Neural progenitor cell (in vitro differentiated cells): ENCODE data around the gene WDR74. TPM values are rescaled to one million over a fixed set of nuclear protein-coding genes. Genes with fewer than 3 reads are reported as not detected.

Experiments
- DNase-seq: peaks from one replicate; pipeline ENCODE4 v3.0.0-alpha.2; 2016; ENCODE audit warnings: low spot score
- H2AFZ ChIP-seq: fragments of 200-600 bp; sonication (generic); replicated peaks from 2 replicates; pipeline ENCODE4 v1.6.1; 2016; ENCODE audit warnings: antibody characterized with exemption
- H3F3A ChIP-seq: fragments of 200-600 bp; sonication (generic); 2 replicates; pipeline ENCODE4 v1.6.1; 2016; ENCODE audit warnings: antibody characterized with exemption, low read depth
- H3K27ac ChIP-seq: fragments of 200-600 bp; sonication (generic); 2 replicates; pipeline ENCODE4 v1.5.1; 2016; ENCODE audit warnings: mild to moderate bottlenecking
- H3K27me3 ChIP-seq: fragments of 200-600 bp; sonication (generic); 2 replicates; pipeline ENCODE4 v1.6.1; 2016; ENCODE audit warnings: mild to moderate bottlenecking, moderate library complexity
- H3K36me3 ChIP-seq: fragments of 200-600 bp; sonication (generic); 2 replicates; pipeline ENCODE4 v1.5.1; 2016
- H3K4me1 ChIP-seq: fragments of 200-600 bp; sonication (generic); 2 replicates; pipeline ENCODE4 v1.6.1; 2016; ENCODE audit warnings: mixed run types
- H3K4me2 ChIP-seq: fragments of 200-600 bp; sonication (generic); 2 replicates; pipeline ENCODE4 v1.6.1; 2016
- H3K4me3 ChIP-seq: fragments of 200-600 bp; sonication (generic); 2 replicates; pipeline ENCODE4 v1.5.1; 2016
- H3K79me2 ChIP-seq: fragments of 200-600 bp; sonication (generic); 2 replicates; pipeline ENCODE4 v1.6.1; 2016; ENCODE audit warnings: low read depth
- H3K9ac ChIP-seq: fragments of 200-600 bp; sonication (generic); 2 replicates; pipeline ENCODE4 v1.6.1; 2016
- H3K9me3 ChIP-seq: fragments of 200-600 bp; sonication (generic); 2 replicates; pipeline ENCODE4 v1.5.1; 2016; ENCODE audit warnings: low read depth
- H4K20me1 ChIP-seq: fragments of 200-600 bp; sonication (generic); 2 replicates; pipeline ENCODE4 v1.6.1; 2016; ENCODE audit warnings: low read depth
- H3K27ac Mint-ChIP-seq: 3 replicates; pipeline ENCODE4 v1.8.0; 2021; ENCODE audit warnings: mixed read lengths
- H3K27me3 Mint-ChIP-seq: 2 replicates; pipeline ENCODE4 v1.8.0; 2022; ENCODE audit warnings: low read depth, mild to moderate bottlenecking, inconsistent platforms, moderate library complexity, mixed read lengths; ENCODE audit not compliant: insufficient read depth
- H3K36me3 Mint-ChIP-seq: 3 replicates; pipeline ENCODE4 v1.8.0; 2021; ENCODE audit warnings: mixed read lengths
- H3K4me1 Mint-ChIP-seq: 3 replicates; pipeline ENCODE4 v1.8.0; 2021; ENCODE audit warnings: mixed read lengths
- H3K4me3 Mint-ChIP-seq: 3 replicates; pipeline ENCODE4 v1.8.0; 2021; ENCODE audit warnings: mild to moderate bottlenecking, moderate library complexity, mixed read lengths
- H3K9me3 Mint-ChIP-seq: 3 replicates; pipeline ENCODE4 v1.8.0; 2020; ENCODE audit warnings: mixed read lengths
- CTCF ChIP-seq: fragments of 200-600 bp; sonication (generic); IDR thresholded peaks from 2 replicates; pipeline ENCODE4 v1.5.1; 2017; ENCODE audit warnings: antibody characterized with exemption, mild to moderate bottlenecking
- EZH2 ChIP-seq: fragments of 200-600 bp; sonication (generic); IDR thresholded peaks from 2 replicates; pipeline ENCODE4 v1.6.1; 2017; ENCODE audit warnings: antibody characterized with exemption, mild to moderate bottlenecking, moderate library complexity
- EZH2phosphoT487 ChIP-seq: fragments of 200-600 bp; sonication (generic); IDR thresholded peaks from 2 replicates; pipeline ENCODE4 v1.6.1; 2017; ENCODE audit warnings: antibody characterized with exemption
- total RNA-seq: library from RNA; depleted of rRNA; stranded (reverse); fragments of >200 nt; gene quantifications from 2 replicates; pipeline ENCODE4 v1.2.3, GENCODE V29; 2015; ENCODE audit warnings: low replicate concordance

The WDR74 gene
- total RNA-seq, 1 donor from 2014 or later: 40.0 TPM

GRCh38 chr11:62858201-62858600 is 18.8 kb upstream of the WDR74 start:
- TF ChIP-seq EZH2: no peak
- TF ChIP-seq EZH2phosphoT487: no peak
- TF ChIP-seq CTCF: no peak
- Mint-ChIP-seq H3K4me3 (peak overlapping the region; percentile 99), H3K27me3 (peaks cover 6% of the 10 kb centered on the region), H3K4me1 (peaks cover 64% of the 10 kb centered on the region), H3K36me3 (peaks cover 34% of the 10 kb centered on the region), H3K27ac (peak overlapping the region; percentile 64), H3K9me3 (no peaks in the 10 kb centered on the region)
- DNase-seq: no peak
- Histone ChIP-seq H3F3A (peaks cover 64% of the 10 kb centered on the region), H3K9ac (no peak overlapping the region), H3K4me3 (peak overlapping the region; percentile 87), H3K36me3 (peaks cover 19% of the 10 kb centered on the region), H3K27ac (no peak overlapping the region), H3K79me2 (peaks cover 100% of the 10 kb centered on the region), H2AFZ (no peak overlapping the region), H3K4me1 (peaks cover 23% of the 10 kb centered on the region), H3K4me2 (peak overlapping the region; percentile 91), H3K27me3 (no peaks in the 10 kb centered on the region), H4K20me1 (peaks cover 58% of the 10 kb centered on the region), H3K9me3 (no peaks in the 10 kb centered on the region)

- Histone ChIP-seq H3K4me1 (peaks cover 30% of the 10 kb centered on the region), H3K27ac (no peak overlapping the region), H3K4me3 (peak overlapping the region; percentile 87), H3K9ac (no peak overlapping the region), H3K27me3 (no peaks in the 10 kb centered on the region), H3K4me2 (peak overlapping the region; percentile 91), H3K36me3 (peaks cover 25% of the 10 kb centered on the region), H3F3A (peaks cover 71% of the 10 kb centered on the region), H4K20me1 (peaks cover 59% of the 10 kb centered on the region), H3K9me3 (no peaks in the 10 kb centered on the region), H2AFZ (no peak overlapping the region), H3K79me2 (peaks cover 100% of the 10 kb centered on the region)
- H3K9me3 Mint-ChIP-seq: no peaks in the 10 kb centered on the region
- peak overlapping the region; percentile 64 for H3K27ac Mint-ChIP-seq
- H3K36me3 Mint-ChIP-seq: peaks cover 38% of the 10 kb centered on the region
- peaks cover 6% of the 10 kb centered on the region for H3K27me3 Mint-ChIP-seq
- no peak for DNase-seq
- TF ChIP-seq CTCF (no peak), EZH2 (no peak), EZH2phosphoT487 (no peak)
- peaks cover 67% of the 10 kb centered on the region for H3K4me1 Mint-ChIP-seq
- H3K4me3 Mint-ChIP-seq: peak overlapping the region; percentile 99
These were observed 18.2 kb upstream of the WDR74 start for GRCh38 chr11:62857541-62857982.

GRCh38 chr11:62856333-62856895 is 17.0 kb upstream of the WDR74 start:
- H3K79me2 ChIP-seq: peaks cover 96% of the 10 kb centered on the region
- H3K4me1 Mint-ChIP-seq: peaks cover 67% of the 10 kb centered on the region
- H3K27me3 Mint-ChIP-seq: peaks cover 9% of the 10 kb centered on the region

More at GRCh38 chr11:62856333-62856895, 17.0 kb upstream of the WDR74 start:
- Mint-ChIP-seq H3K4me3 (peak overlapping the region; percentile 99), H3K27ac (peak overlapping the region; percentile 98), H3K36me3 (peaks cover 43% of the 10 kb centered on the region), H3K9me3 (no peaks in the 10 kb centered on the region)
- H3K4me3 ChIP-seq: peak overlapping the region; percentile 87
- no peaks in the 10 kb centered on the region for H3K9me3 ChIP-seq
- peaks cover 33% of the 10 kb centered on the region for H3K36me3 ChIP-seq
- peak overlapping the region; percentile 40 for H2AFZ ChIP-seq
- H3K9ac ChIP-seq: peak overlapping the region; percentile 76
- H4K20me1 ChIP-seq: peaks cover 60% of the 10 kb centered on the region
- H3K27me3 ChIP-seq: no peaks in the 10 kb centered on the region
- peaks cover 72% of the 10 kb centered on the region for H3F3A ChIP-seq
- H3K27ac ChIP-seq: peak overlapping the region; percentile 75
- no peak for TF ChIP-seq CTCF
- TF ChIP-seq EZH2phosphoT487: no peak
- peak; percentile 22 for TF ChIP-seq EZH2
- DNase-seq: no peak
- H3K4me1 ChIP-seq: peaks cover 26% of the 10 kb centered on the region
- H3K4me2 ChIP-seq: peak overlapping the region; percentile 91
